ENCODE data around the gene TMEM97.

Gene TMEM97

GRCh38 chr17:28368915-28369683 lies 50.1 kb downstream of the TMEM97 start:
- TF ChIP-seq POU6F1 (CRISPR knock-in tag; IDR thresholded peaks at IDR 0.05; ENCODE audit: borderline replicate concordance, low read depth): no peak
- no peak for TF ChIP-seq ZNF8 (CRISPR knock-in tag; IDR thresholded peaks at IDR 0.05)
- no peak for TF ChIP-seq CSRNP3 (CRISPR knock-in tag; IDR thresholded peaks at IDR 0.05)
- TF ChIP-seq TCF4 (CRISPR knock-in tag; IDR thresholded peaks at IDR 0.05; ENCODE audit: borderline replicate concordance): no peak
- TF ChIP-seq RARB (CRISPR knock-in tag; IDR thresholded peaks at IDR 0.05): no peak
- no peak for TF ChIP-seq PPARA (CRISPR knock-in tag; IDR thresholded peaks at IDR 0.05; ENCODE audit: borderline replicate concordance)
- TF ChIP-seq OSR1 (CRISPR knock-in tag; IDR thresholded peaks at IDR 0.05): no peak
- no peak for TF ChIP-seq TSHZ2 (CRISPR knock-in tag; IDR thresholded peaks at IDR 0.05)
- TF ChIP-seq ISL1 (CRISPR knock-in tag; IDR thresholded peaks at IDR 0.05): no peak
- no peak for TF ChIP-seq ZC3H10 (CRISPR knock-in tag; IDR thresholded peaks at IDR 0.05)
- TF ChIP-seq ZFP3 (CRISPR knock-in tag; IDR thresholded peaks at IDR 0.05): no peak
- TF ChIP-seq TOX (CRISPR knock-in tag; IDR thresholded peaks at IDR 0.05; ENCODE audit: borderline replicate concordance): no peak
- no peak for TF ChIP-seq ZNF70 (CRISPR knock-in tag; IDR thresholded peaks at IDR 0.05)
- TF ChIP-seq, protein P1, sequence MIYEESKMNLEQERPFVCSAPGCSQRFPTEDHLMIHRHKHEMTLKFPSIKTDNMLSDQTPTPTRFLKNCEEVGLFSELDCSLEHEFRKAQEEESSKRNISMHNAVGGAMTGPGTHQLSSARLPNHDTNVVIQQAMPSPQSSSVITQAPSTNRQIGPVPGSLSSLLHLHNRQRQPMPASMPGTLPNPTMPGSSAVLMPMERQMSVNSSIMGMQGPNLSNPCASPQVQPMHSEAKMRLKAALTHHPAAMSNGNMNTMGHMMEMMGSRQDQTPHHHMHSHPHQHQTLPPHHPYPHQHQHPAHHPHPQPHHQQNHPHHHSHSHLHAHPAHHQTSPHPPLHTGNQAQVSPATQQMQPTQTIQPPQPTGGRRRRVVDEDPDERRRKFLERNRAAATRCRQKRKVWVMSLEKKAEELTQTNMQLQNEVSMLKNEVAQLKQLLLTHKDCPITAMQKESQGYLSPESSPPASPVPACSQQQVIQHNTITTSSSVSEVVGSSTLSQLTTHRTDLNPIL (CRISPR knock-in tag; IDR thresholded peaks at IDR 0.05; ENCODE audit: low read depth): no peak
- no peak for ATAC-seq

- no peak for ATAC-seq
- TF ChIP-seq ISL1 (CRISPR knock-in tag; IDR thresholded peaks at IDR 0.05): no peak
- no peak for TF ChIP-seq TCF4 (CRISPR knock-in tag; IDR thresholded peaks at IDR 0.05; ENCODE audit: borderline replicate concordance)
- TF ChIP-seq, protein P1 (CRISPR knock-in tag; IDR thresholded peaks at IDR 0.05; ENCODE audit: low read depth): no peak
- TF ChIP-seq POU6F1 (CRISPR knock-in tag; IDR thresholded peaks at IDR 0.05; ENCODE audit: borderline replicate concordance, low read depth): no peak
- TF ChIP-seq, protein P2, sequence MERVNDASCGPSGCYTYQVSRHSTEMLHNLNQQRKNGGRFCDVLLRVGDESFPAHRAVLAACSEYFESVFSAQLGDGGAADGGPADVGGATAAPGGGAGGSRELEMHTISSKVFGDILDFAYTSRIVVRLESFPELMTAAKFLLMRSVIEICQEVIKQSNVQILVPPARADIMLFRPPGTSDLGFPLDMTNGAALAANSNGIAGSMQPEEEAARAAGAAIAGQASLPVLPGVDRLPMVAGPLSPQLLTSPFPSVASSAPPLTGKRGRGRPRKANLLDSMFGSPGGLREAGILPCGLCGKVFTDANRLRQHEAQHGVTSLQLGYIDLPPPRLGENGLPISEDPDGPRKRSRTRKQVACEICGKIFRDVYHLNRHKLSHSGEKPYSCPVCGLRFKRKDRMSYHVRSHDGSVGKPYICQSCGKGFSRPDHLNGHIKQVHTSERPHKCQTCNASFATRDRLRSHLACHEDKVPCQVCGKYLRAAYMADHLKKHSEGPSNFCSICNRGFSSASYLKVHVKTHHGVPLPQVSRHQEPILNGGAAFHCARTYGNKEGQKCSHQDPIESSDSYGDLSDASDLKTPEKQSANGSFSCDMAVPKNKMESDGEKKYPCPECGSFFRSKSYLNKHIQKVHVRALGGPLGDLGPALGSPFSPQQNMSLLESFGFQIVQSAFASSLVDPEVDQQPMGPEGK (CRISPR knock-in tag; IDR thresholded peaks at IDR 0.05; ENCODE audit: borderline replicate concordance): no peak
- TF ChIP-seq ZNF70 (CRISPR knock-in tag; IDR thresholded peaks at IDR 0.05): no peak
- TF ChIP-seq GLIS3 (CRISPR knock-in tag; IDR thresholded peaks at IDR 0.05): no peak
- no peak for TF ChIP-seq ARNTL (CRISPR knock-in tag; IDR thresholded peaks at IDR 0.05; ENCODE audit: borderline replicate concordance, low read depth)
- TF ChIP-seq CSRNP3 (CRISPR knock-in tag; IDR thresholded peaks at IDR 0.05): no peak
- no peak for TF ChIP-seq ESRRG (CRISPR knock-in tag; IDR thresholded peaks at IDR 0.05)
- TF ChIP-seq PPARA (CRISPR knock-in tag; IDR thresholded peaks at IDR 0.05; ENCODE audit: borderline replicate concordance): no peak
These were observed 50.7 kb downstream of the TMEM97 start for GRCh38 chr17:28369684-28370034.

Data from SK-N-SH treated with all-trans-retinoic acid at 6 μM for 48 hours (cell line).